Stimulated activated CD4-positive, alpha-beta T cell treated with anti-CD3 and anti-CD28 coated beads, Interleukin-12 subunit alpha, Interleukin-12 subunit beta, amount 100 ng/mL, for 48 hours (primary cell): ENCODE data around the gene MTHFSD.

Source experiments
- DNase-seq, 3 donors: peaks; one replicate each; pipeline ENCODE4 v3.0.0-alpha.2; 2020; ENCODE audit warnings: low read depth in 2 of 3, low spot score in 1 of 3

Gene MTHFSD

DNA sequence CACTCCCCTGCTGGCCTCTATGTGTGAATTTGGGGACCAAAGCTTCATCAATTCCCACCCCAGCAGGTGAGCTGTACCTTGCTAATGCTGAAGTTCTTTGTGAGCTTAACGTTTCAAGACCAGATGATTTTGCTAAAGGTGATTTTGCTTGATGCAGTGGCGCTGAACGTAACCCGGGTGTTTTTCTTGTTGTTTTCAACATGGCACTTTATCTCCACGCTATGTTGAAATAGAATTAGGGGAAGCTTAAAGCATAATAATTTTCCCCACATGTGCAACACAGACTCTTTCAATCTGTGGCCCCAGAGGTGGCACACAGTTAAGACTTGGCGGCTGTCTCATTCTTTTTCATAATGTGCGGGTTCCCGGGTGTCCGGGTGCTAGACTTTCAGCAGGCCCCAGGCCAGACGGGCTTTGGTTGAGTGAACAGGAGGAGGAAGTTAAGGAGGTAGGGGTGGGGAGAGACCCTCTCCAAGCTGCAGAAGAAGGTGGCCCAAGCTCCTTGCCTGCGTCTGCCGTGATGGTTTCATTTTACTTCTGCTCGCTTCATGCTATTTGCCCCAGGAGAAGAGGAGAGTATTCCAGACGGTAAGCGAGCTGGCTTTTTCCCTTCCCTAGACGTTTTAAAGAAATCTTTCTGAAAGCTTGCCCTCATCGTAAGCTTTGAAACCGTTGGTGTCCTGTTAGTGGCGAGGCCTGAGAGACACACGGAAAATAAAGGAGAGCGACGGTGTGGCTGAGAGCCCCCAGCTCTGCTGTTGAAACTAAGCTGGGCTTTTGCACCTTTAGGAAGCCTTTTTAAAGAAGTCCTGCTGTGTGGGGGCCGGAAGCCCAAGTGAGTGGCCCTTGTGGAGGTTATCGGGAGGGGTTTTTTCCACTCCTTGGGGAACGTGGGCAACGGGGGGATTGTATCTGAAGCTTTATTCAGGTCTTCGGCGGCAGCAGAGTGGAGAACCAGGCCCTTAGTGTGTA lies 15.8 kb upstream of the MTHFSD start:
- DNase-seq: no peak

DNA sequence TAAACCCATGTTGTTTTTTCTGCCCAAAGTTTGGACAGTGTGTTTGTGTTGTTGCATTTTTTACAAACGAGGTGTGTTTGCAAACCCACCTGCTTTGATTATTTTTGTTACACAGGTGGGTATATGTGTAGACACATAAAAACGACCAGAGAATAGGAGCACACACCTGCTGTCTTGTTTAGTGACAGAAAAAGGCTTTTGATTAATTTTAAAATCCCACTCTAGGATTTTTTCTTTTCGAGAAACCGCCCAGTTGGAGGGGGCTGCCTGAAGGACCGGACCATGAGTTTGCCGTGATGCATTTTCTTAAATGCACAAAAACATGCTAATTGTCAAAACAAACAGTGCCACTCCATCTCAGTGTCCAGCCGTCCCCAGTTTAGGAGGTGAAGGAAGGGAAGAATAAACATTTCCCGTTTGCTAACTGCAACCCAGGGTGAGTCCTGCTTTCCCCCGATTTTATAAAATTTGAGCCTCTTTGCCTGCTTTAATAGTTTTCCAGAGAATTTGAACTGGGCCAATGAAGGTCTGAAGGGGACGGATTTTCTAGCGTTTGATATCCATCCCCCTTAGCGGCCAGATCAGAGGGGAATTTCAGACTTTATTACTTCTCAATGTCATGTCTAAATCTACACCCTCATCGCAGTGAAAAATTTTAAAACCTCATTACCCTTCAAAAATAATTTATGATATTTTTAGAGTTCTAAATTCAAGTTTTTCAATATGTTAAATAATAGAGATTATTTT lies 14.8 kb upstream of the MTHFSD start:
- no peak for DNase-seq

DNA sequence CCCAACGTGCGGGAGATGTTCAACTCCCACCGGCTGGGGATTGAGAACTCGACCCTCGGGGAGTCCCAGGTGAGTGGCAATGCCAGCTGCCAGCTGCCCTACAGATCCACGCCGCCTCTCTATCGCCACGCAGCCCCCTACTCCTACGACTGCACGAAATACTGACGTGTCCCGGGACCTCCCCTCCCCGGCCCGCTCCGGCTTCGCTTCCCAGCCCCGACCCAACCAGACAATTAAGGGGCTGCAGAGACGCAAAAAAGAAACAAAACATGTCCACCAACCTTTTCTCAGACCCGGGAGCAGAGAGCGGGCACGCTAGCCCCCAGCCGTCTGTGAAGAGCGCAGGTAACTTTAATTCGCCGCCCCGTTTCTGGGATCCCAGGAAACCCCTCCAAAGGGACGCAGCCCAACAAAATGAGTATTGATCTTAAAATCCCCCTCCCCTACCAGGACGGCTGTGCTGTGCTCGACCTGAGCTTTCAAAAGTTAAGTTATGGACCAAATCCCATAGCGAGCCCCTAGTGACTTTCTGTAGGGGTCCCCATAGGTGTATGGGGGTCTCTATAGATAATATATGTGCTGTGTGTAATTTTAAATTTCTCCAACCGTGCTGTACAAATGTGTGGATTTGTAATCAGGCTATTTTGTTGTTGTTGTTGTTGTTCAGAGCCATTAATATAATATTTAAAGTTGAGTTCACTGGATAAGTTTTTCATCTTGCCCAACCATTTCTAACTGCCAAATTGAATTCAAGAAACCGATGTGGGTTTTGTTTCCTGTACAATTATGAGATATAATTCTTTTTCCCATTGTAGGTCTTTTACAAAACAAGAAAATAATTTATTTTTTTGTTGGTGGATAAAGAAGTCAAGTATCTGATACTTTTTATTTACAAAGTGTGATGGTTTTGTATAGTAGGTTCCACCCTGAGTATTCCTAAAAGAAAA lies 13.9 kb upstream of the MTHFSD start:
- no peak for DNase-seq

DNA sequence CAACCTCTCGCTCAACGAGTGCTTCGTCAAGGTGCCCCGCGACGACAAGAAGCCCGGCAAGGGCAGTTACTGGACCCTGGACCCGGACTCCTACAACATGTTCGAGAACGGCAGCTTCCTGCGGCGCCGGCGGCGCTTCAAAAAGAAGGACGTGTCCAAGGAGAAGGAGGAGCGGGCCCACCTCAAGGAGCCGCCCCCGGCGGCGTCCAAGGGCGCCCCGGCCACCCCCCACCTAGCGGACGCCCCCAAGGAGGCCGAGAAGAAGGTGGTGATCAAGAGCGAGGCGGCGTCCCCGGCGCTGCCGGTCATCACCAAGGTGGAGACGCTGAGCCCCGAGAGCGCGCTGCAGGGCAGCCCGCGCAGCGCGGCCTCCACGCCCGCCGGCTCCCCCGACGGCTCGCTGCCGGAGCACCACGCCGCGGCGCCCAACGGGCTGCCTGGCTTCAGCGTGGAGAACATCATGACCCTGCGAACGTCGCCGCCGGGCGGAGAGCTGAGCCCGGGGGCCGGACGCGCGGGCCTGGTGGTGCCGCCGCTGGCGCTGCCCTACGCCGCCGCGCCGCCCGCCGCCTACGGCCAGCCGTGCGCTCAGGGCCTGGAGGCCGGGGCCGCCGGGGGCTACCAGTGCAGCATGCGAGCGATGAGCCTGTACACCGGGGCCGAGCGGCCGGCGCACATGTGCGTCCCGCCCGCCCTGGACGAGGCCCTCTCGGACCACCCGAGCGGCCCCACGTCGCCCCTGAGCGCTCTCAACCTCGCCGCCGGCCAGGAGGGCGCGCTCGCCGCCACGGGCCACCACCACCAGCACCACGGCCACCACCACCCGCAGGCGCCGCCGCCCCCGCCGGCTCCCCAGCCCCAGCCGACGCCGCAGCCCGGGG lies 12.9 kb upstream of the MTHFSD start:
- DNase-seq: no peak

DNA sequence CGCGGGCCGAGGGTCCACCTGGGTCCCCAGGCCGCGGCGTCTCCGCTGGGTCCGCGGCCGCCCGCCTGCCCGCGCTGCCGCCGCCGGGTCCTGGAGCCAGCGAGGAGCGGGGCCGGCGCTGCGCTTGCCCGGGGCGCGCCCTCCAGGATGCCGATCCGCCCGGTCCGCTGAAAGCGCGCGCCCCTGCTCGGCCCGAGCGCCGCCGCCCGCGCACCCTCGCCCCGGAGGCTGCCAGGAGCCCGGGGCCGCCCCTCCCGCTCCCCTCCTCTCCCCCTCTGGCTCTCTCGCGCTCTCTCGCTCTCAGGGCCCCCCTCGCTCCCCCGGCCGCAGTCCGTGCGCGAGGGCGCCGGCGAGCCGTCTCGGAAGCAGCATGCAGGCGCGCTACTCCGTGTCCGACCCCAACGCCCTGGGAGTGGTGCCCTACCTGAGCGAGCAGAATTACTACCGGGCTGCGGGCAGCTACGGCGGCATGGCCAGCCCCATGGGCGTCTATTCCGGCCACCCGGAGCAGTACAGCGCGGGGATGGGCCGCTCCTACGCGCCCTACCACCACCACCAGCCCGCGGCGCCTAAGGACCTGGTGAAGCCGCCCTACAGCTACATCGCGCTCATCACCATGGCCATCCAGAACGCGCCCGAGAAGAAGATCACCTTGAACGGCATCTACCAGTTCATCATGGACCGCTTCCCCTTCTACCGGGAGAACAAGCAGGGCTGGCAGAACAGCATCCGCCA lies 12.1 kb upstream of the MTHFSD start:
- no peak for DNase-seq

DNA sequence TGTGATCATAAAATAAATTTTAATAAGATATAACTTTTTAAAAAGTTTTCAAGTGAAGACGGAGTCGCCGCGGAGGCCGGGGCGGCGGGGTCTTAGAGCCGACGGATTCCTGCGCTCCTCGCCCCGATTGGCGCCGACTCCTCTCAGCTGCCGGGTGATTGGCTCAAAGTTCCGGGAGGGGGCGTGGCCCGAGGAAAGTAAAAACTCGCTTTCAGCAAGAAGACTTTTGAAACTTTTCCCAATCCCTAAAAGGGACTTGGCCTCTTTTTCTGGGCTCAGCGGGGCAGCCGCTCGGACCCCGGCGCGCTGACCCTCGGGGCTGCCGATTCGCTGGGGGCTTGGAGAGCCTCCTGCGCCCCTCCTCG lies 11.5 kb upstream of the MTHFSD start, which contains the start of gene FOXC2:
FOXC2 (plus strand) TSS at position 229 of the 365 bp plus-strand sequence. CDS start 507 bp downstream, outside the sequence.
- peak; percentile 34 to 38 (median 35) for DNase-seq

DNA sequence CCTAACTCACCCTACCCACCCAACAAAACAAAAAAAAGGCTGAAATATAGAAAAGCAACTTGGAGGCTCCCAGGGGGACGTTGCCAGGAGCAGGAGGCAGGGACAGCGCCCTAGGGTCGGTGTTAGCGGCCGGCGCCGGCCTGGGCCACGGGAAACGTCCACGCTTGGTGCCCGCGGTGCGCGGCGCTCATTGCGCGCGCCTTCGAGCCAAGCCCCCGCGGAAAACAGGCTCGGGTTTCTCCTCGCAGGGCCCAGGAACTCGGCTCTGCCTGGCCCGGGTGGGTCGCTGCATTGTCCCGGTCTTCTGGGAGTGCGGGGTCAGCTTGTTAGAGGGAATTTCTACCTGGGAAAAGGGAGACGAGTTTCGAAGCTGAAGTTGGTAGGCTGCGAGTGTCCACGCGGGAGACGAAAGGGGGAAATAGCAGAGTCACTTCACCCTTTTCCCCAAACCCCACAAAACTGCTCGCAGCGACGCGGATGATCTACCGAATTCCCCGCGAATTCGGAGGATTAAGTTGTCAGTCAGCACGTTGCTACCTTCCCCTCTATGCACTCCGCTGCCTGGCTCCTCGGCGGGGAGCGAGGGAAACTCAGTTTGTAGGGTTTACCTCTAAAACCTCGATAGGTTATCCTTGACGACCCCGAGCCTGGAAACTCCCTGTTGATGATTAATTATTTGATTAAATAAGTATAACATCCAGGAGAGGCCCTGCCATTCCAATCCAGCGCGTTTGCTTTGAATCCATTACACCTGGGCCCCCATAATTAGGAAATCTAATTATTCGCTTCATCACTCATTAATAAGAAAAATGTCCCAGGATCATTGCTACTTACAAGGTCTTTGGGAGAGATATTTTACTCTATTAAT lies 10.8 kb upstream of the MTHFSD start:
- no peak for DNase-seq

DNA sequence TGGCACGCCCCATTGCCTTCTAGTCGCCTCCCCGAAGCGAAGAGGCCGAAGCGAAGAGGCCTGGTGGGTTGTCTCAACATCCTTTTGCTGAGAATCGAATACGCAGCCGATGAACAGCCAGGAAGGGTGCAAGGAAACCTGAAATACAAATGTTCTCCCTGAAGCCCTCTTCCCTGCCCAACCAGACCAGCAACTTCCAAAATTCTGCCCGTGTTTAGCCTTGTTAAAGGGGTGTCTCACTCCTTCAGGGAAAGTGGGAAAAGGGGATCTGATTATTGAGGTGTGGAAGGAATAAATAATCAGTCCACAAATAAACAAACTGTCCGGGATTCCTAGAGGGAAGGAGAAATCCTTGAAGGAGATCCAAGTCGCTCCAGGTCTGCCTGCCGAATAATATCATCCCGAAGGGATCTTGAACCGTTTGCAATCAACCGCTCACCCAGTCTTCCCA lies 10.2 kb upstream of the MTHFSD start:
- no peak for DNase-seq

DNA sequence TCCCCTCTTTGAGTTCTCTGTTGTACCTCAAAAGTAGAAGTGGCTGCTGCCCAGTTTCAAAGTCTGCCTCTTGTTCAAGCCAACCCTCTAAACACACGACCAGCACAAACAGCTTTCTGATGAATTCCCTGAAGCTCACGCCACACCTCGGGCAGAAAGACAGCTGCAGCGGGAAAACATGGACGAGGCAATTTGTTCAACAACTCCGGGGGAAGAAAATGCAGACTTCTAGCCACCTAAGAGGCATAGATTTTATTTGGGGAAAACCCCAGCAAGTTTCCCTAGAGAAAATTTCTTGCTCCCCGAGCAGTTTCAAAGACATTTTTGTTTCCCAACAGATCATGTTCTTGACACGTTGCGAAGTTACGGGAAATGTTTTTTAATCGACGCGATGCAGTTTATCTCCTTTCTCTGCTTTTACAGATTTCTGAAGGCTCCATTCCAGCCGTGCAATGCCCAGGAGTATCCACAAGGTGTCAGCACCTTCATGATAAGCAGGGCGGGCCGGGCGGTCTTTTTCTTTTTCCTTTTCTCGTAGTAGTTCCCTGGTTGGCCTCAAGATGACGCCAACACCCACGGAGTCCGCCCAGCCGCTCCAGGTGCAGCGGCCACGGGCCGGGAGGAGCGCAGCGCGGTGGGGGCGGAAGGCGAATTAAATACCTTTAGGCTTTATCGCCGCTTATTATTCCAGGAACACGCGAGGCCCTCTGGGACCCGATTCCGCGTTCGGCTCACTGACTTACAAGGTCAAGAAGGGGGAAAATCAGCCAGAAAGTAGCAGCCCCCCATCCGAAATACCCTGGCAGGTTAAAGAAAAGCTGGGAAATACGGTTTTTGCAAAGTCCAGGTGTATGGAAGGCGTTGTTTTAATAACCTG lies 8.7 kb upstream of the MTHFSD start:
- DNase-seq: peak; percentile 80 to 93 (median 82)

DNA sequence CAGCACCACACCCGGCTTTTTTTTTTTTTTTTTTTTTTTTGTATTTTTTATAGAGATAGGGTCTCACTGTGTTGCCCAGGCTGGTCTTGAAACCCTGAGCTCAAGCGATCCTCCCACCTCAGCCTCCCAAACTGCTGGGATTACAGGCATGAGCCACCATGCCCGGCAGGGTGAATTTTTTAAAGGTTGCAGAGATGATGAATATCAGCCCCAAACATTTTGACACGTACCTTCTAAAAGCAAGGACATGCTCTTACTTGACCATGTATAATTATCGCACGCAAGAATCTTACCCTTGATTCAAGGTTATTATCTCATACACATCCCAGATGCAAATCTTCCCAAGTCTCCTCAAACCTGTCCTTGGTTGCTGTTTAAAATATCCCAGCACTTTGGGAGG lies 7.3 kb upstream of the MTHFSD start:
- DNase-seq: no peak

DNA sequence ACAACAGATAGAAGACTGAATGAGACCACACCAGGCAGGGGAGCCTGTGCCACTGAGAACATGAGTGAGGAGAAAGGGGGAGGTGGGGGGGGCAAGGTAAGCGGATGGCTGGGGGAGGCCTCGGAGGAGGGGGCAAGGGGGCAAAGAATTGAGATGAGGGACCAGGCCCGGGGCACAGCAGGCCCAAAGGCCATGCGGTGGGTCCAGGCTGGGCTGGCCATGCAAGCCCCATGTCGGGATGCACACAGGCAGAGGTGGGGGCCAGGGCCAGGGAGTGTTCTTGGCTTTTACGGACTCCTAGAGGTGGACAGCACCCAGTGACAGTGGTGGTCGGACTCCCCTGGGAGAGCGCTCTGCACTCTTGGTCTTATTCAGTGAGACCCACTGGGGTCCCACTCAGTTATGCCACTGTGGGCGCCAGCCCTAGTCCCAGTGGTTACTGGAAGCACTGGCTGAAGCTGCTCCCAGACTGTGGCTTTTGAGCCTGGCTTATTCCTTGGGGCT lies 4.8 kb upstream of the MTHFSD start:
- no peak for DNase-seq

DNA sequence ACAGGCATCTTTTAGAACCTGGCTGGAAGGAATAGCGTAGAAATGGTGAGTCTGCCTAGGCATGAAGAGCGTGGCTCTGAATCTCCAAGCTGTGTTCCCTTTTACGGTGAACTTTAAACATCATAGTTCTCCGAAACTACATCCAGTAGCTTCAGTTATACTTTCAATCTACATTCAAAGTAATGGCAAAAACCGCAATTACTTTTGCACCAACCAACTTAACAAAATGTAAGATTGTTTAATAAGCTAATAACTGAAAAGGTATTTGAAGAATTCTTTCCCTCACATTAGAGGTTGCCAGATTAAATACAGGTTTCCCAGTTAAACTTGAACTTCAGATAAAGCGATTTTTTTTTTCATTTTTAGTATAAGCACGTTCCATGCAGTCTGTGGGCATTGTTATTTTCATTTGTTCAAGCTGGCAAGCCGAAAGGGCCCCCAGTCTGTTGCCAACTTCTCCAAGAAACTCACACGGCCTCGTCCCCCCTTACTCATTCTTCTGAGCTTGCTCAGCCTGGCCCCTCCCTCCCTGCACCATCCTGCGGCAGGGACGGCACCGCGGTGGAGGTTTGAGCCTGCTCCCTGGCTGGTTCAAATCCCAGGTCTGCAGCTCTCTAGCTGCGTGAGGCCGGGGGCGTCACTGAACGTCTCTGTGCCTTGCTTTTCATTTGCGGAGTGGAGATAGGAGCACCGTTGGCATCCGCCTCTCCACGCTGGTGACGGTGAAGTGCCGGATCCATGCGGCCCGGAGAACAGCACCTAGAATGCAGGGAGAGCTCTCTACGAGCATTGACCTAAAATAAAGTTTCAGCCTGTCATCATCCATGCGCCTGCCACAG lies 3.5 kb upstream of the MTHFSD start:
- DNase-seq: no peak

DNA sequence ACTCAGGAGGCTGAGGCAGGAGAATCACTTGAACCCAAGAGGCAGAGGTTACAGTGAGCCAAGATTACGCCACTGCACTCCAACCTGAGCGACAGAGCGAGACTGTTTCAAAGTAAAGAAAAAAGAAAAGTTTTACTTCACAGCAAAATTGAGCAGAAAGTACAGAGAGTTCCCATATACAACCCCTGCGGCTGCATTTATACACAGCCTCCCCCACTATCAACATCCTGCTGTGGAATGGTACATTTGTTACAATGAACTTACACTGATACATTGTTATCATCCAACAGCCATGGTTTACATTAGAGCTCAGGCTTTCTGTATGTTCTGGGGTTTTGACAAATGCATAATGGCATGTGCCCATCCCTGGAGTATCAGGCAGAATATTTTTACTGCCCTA lies 2.6 kb upstream of the MTHFSD start:
- no peak for DNase-seq

DNA sequence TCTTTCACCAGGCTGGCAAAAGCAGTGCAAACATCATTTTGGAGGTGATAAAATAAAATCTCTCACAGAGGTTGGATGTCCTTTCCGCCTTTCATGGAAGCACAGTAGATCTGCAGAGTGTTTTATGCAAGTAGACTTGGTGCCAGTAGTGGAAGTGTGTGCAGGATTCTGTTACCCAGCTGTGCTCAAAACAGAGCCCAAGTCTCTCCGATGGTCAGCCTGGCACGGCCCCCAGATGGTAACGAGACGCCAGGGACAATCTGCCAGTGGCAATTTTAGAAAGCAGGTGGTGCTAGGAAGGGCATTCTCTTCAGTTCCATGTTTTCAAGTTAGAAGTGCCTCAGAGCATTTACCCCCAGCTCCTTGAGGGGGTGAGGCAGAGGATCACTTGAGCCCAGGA lies 1.5 kb upstream of the MTHFSD start:
- DNase-seq: no peak

DNA sequence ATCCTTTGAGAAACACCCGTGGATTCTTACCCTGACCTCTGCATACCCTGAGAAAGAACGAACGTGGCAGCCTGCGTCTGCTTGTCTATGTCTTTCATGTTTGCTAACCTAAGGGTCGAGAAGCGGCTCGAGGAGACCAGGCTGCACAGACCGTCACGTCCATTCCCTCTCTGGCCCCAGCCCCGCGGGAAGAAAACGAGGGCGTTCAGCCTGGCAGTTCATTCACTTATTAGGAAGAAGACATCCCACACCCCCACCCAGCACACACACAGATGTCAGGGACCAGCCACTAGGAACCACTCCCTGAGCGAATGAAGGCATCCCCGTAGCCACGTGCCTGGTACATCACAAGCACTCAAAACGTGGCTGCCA lies 655 bp upstream of the MTHFSD start:
- no peak for DNase-seq

DNA sequence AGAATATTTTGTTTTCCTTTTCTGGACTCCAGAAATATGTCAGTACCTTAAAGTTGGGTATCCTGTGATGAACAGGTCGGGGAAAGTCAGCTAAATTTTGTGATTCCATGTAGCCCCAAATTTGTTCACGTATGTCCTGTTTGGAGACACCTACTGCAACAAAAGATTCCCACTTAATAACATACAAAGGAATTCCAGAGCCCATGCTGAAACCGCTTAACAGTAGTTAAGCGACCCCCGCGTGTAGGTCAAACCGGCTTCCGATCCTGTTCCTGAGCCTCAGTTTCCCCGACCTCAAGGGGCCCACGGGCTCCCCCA lies 477 bp downstream of the MTHFSD start:
- DNase-seq: no peak

DNA sequence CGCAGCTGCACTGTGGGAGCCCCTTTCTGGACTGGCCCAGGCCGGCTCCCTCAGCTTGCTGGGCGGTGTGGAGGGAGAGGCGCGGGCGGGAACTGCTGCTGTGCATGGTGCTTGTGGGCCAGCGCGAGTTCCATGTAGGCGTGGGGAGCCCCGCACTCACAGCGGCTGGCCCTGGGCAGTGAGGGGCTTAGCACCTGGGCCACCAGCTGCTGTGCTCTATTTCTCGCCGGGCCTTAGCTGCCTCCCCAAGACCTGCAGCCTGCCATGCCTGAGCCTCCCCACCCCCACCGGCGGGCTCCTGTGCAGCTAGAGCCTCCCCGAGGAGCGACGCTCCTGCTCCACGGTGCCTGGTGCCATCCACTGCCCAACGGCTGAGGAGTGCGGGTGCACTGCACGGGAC lies 1.7 kb downstream of the MTHFSD start:
- DNase-seq: no peak
